GM04503 (cell line): ENCODE data around the gene SYTL3.
A peak's percentile ranks its signal among the peaks of the same experiment; 100 is the strongest.
"Not testable (repeated sequence)": the region's sequence is repeated elsewhere in the genome, so short reads cannot be mapped to it uniquely, and the experiment has no call there.

Experiments
- DNase-seq: peaks from one replicate; pipeline ENCODE4 v3.0.0-alpha.2; 2012; ENCODE audit warnings: low read depth

The SYTL3 gene

GRCh38 chr6:158663625-158664165, 13.8 kb downstream of the SYTL3 start:
- no peak for DNase-seq

- DNase-seq: no peak
Measured at GRCh38 chr6:158665332-158665731, 15.5 kb downstream of the SYTL3 start.

- peak; percentile 77 for DNase-seq
Measured at GRCh38 chr6:158666628-158667359, 16.9 kb downstream of the SYTL3 start.

GRCh38 chr6:158667360-158667981, 17.6 kb downstream of the SYTL3 start:
- DNase-seq: no peak

GRCh38 chr6:158668707-158669103, 18.9 kb downstream of the SYTL3 start:
- no peak for DNase-seq

GRCh38 chr6:158669145-158670035, 19.5 kb downstream of the SYTL3 start:
- DNase-seq: no peak

GRCh38 chr6:158672119-158672518, 22.3 kb downstream of the SYTL3 start:
- DNase-seq: not testable (repeated sequence)

GRCh38 chr6:158672726-158673125, 22.9 kb downstream of the SYTL3 start:
- DNase-seq: no peak

- no peak for DNase-seq
Measured at GRCh38 chr6:158674342-158675131, 24.7 kb downstream of the SYTL3 start.

GRCh38 chr6:158677094-158677493, 27.2 kb downstream of the SYTL3 start:
- not testable (repeated sequence) for DNase-seq

GRCh38 chr6:158677906-158678578, 28.2 kb downstream of the SYTL3 start:
- no peak for DNase-seq

GRCh38 chr6:158680015-158680414, 30.2 kb downstream of the SYTL3 start:
- no peak for DNase-seq

GRCh38 chr6:158680481-158680880, 30.6 kb downstream of the SYTL3 start:
- DNase-seq: no peak

- no peak for DNase-seq
Measured at GRCh38 chr6:158684311-158684710, 34.5 kb downstream of the SYTL3 start.

GRCh38 chr6:158684745-158685324, 35.0 kb downstream of the SYTL3 start:
- DNase-seq: no peak

- DNase-seq: no peak
Measured at GRCh38 chr6:158686311-158686710, 36.5 kb downstream of the SYTL3 start.

- no peak for DNase-seq
Measured at GRCh38 chr6:158686791-158687381, 37.0 kb downstream of the SYTL3 start.

GRCh38 chr6:158687506-158687905, 37.7 kb downstream of the SYTL3 start:
- no peak for DNase-seq

GRCh38 chr6:158688860-158689259, 39.0 kb downstream of the SYTL3 start:
- no peak for DNase-seq

- DNase-seq: no peak
Measured at GRCh38 chr6:158694913-158695312, 45.1 kb downstream of the SYTL3 start.
